Testis (tissue), 3 donors: ENCODE measurements around the gene MYLK4. TPM values are rescaled to one million over a fixed set of nuclear protein-coding genes. Genes with fewer than 3 reads are reported as not detected.

ENCODE experiments used
- DNase-seq: peaks from one replicate; pipeline ENCODE4 v3.0.0-alpha.2; 2019
- H3K27ac ChIP-seq, 2 donors: fragments of 200-600 bp; sonication (generic); one replicate each; pipeline ENCODE4 v1.5.1; 2019
- H3K27me3 ChIP-seq: fragments of 200-600 bp; sonication (generic); one replicate; pipeline ENCODE4 v1.5.1; 2019
- H3K36me3 ChIP-seq: fragments of 200-600 bp; sonication (generic); one replicate; pipeline ENCODE4 v1.5.1; 2017; ENCODE audit warnings: low read depth; ENCODE audit errors: missing control alignments
- H3K4me1 ChIP-seq: fragments of 200-600 bp; sonication (generic); one replicate; pipeline ENCODE4 v1.5.1; 2019
- H3K4me3 ChIP-seq, 2 donors: fragments of 200-600 bp; sonication (generic); one replicate each; pipeline ENCODE4 v1.5.1; 2017 to 2019
- H3K9me3 ChIP-seq: fragments of 200-600 bp; sonication (generic); one replicate; pipeline ENCODE4 v1.5.1; 2017
- CTCF ChIP-seq, 3 experiments: fragments of 450-650 bp in 2 of 3; fragments of 200-600 bp in 1 of 3; sonication (generic) in 1 of 3; IDR thresholded peaks; one replicate each; pipeline ENCODE4 v1.5.1; 2016 to 2019; ENCODE audit warnings: antibody characterized with exemption in 3 of 3, mild to moderate bottlenecking in 2 of 3, moderate library complexity in 1 of 3
- POLR2A ChIP-seq: fragments of 450-650 bp; IDR thresholded peaks from one replicate; pipeline ENCODE4 v1.6.1; 2017; ENCODE audit warnings: antibody characterized with exemption, mild to moderate bottlenecking, moderate library complexity
- WGBS, 2 donors: methylation state at CpG; one replicate each; pipeline ENCODE4 v1.1.5; 2018; 5-methylcytosine and 5-hydroxymethylcytosine counted together
- intact Hi-C: fragments of 100-400 bp; cut with DNase I; formaldehyde crosslinking; loops from one replicate; pipeline ENCODE4 v1.15.1; 2023; ENCODE audit warnings: low total_unique reads
- polyA plus RNA-seq: library from polyadenylated mRNA; stranded (reverse); fragments of 350-450 nt; fragmentation: Illumina TruSeq; extraction: RNeasy Lipid Tissue Mini Kit (QIAGEN cat#74804); gene quantifications from one replicate; pipeline ENCODE4 v1.2.3, GENCODE V29; 2014; ENCODE audit warnings: low read depth, low replicate concordance; ENCODE audit not compliant: insufficient read depth
- total RNA-seq, 2 donors: library from RNA; depleted of rRNA; stranded (reverse); fragments of >200 nt; gene quantifications; one replicate each; pipeline ENCODE4 v1.2.3, GENCODE V29; 2016

Gene MYLK4
- total and polyA plus RNA-seq, 3 donors from 2014 or later = 0.62 to 1.5 (median 0.71) TPM

GRCh38 chr6:2636672-2637071 is 114.0 kb downstream of the MYLK4 start:
- intact Hi-C loops = loop anchor here (10.0 kb wide), 1 partner anchor 1042 kb away; no protein-coding TSS in a partner anchor
- DNase-seq = no peak

GRCh38 chr6:2635911-2636310 is 114.8 kb downstream of the MYLK4 start:
- H3K36me3 ChIP-seq = no peaks in the 10 kb centered on the region
- no peak overlapping the region for H3K27ac ChIP-seq
- 95% methylated on average over 12 of the region's 12 CpGs for WGBS, 2 donors
- TF ChIP-seq POLR2A = no peak
- no peak for DNase-seq
- H3K9me3 ChIP-seq = no peaks in the 10 kb centered on the region
- no peaks in the 10 kb centered on the region for H3K27me3 ChIP-seq
- H3K4me1 ChIP-seq = peaks cover 12% of the 10 kb centered on the region
- intact Hi-C loops = loop anchor here (10.0 kb wide), 1 partner anchor 1041 kb away; no protein-coding TSS in a partner anchor
- H3K4me3 ChIP-seq = no peak overlapping the region

More at GRCh38 chr6:2636672-2637071, 114.0 kb downstream of the MYLK4 start:
- Histone ChIP-seq H3K36me3 (no peaks in the 10 kb centered on the region), H3K9me3 (no peaks in the 10 kb centered on the region), H3K27me3 (no peaks in the 10 kb centered on the region), H3K4me3 (no peak overlapping the region), H3K4me1 (peaks cover 12% of the 10 kb centered on the region), H3K27ac (no peak overlapping the region)
- WGBS, 2 donors = 90 to 95% methylated on average over 19 of the region's 19 CpGs
- TF ChIP-seq POLR2A (no peak), CTCF (IDR thresholded peaks at IDR 0.05) (no peak)

- Histone ChIP-seq H3K36me3 (no peaks in the 10 kb centered on the region), H3K27me3 (no peaks in the 10 kb centered on the region), H3K9me3 (no peaks in the 10 kb centered on the region), H3K4me3 (peak overlapping the region; percentile 66 to 73), H3K27ac (peak overlapping the region; percentile 87), H3K4me1 (peaks cover 12% of the 10 kb centered on the region)
- peak; percentile 97 to 100 (median 98) for TF ChIP-seq CTCF (IDR thresholded peaks at IDR 0.05)
- TF ChIP-seq POLR2A = no peak
- WGBS, 2 donors = 0 to 1% methylated on average over 65 to 67 of the region's 67 CpGs
- peak; percentile 90 for DNase-seq
- intact Hi-C loops = loop anchor here (10.0 kb wide), 1 partner anchor 1040 kb away; no protein-coding TSS in a partner anchor
These were observed 116.4 kb downstream of the MYLK4 start for GRCh38 chr6:2634139-2634964.

GRCh38 chr6:2633736-2634135 is 117.0 kb downstream of the MYLK4 start:
- TF ChIP-seq POLR2A = no peak
- TF ChIP-seq CTCF (IDR thresholded peaks at IDR 0.05) = no peak
- H3K27ac ChIP-seq = peak overlapping the region; percentile 87
- no peaks in the 10 kb centered on the region for H3K36me3 ChIP-seq
- peaks cover 12% of the 10 kb centered on the region for H3K4me1 ChIP-seq
- H3K27me3 ChIP-seq = no peaks in the 10 kb centered on the region
- H3K4me3 ChIP-seq = peak overlapping the region; percentile 66 to 73
- no peaks in the 10 kb centered on the region for H3K9me3 ChIP-seq
- WGBS, 2 donors = 20% methylated on average over 13 of the region's 13 CpGs
- DNase-seq = no peak
- intact Hi-C loops = loop anchor here (10.0 kb wide), 1 partner anchor 1039 kb away; no protein-coding TSS in a partner anchor

GRCh38 chr6:2632976-2633584 is 117.6 kb downstream of the MYLK4 start:
- H3K4me3 ChIP-seq = peak overlapping the region in 1 of 2 donors; percentile 73
- H3K27me3 ChIP-seq = no peaks in the 10 kb centered on the region
- DNase-seq = peak; percentile 27
- no peak for TF ChIP-seq CTCF (IDR thresholded peaks at IDR 0.05)
- no peak for TF ChIP-seq POLR2A
- H3K9me3 ChIP-seq = no peaks in the 10 kb centered on the region
- peaks cover 12% of the 10 kb centered on the region for H3K4me1 ChIP-seq
- WGBS, 2 donors = 50 to 55% methylated on average over 11 of the region's 11 CpGs
- H3K36me3 ChIP-seq = no peaks in the 10 kb centered on the region
- intact Hi-C loops = loop anchor here (10.0 kb wide), 1 partner anchor 1038 kb away; no protein-coding TSS in a partner anchor
- H3K27ac ChIP-seq = peak overlapping the region; percentile 87
